ENCODE data around the gene NEUROG2. TPM values are rescaled to one million over a fixed set of nuclear protein-coding genes. Genes with fewer than 3 reads are reported as not detected.
"Not testable (repeated sequence)": the region's sequence is repeated elsewhere in the genome, so short reads cannot be mapped to it uniquely, and the experiment has no call there.

The NEUROG2 gene
- total RNA-seq, 3 donors from 2014 or later = not detected

DNA sequence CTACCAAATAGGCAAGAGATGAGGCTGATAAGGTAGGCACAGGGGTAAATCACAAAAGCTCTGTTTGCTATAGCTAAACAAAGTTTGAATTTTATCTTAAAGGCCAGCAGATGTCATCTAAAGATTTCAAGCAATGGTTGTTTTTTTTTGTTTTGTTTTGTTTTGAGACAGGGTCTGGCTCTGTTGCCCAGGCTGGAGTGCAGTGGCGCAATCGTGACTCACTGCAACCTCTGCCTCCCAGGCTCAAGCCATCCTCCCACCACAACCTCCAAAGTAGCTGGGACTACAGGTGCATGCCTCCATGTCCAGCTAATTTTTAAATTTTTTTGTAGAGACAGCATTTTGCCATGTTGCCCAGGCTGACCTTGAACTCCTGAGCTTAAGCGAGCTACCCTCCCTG is 43.1 kb upstream of the NEUROG2 start:
- TF ChIP-seq, protein P1, sequence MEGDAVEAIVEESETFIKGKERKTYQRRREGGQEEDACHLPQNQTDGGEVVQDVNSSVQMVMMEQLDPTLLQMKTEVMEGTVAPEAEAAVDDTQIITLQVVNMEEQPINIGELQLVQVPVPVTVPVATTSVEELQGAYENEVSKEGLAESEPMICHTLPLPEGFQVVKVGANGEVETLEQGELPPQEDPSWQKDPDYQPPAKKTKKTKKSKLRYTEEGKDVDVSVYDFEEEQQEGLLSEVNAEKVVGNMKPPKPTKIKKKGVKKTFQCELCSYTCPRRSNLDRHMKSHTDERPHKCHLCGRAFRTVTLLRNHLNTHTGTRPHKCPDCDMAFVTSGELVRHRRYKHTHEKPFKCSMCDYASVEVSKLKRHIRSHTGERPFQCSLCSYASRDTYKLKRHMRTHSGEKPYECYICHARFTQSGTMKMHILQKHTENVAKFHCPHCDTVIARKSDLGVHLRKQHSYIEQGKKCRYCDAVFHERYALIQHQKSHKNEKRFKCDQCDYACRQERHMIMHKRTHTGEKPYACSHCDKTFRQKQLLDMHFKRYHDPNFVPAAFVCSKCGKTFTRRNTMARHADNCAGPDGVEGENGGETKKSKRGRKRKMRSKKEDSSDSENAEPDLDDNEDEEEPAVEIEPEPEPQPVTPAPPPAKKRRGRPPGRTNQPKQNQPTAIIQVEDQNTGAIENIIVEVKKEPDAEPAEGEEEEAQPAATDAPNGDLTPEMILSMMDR (IDR thresholded peaks at IDR 0.05) = no peak
- DNase-seq (no peak), ATAC-seq (no peak)
- Histone ChIP-seq H3K9me3 (no peaks in the 10 kb centered on the region), H3K4me1 (ENCODE audit: low read depth) (no peaks in the 10 kb centered on the region), H3K36me3 (ENCODE audit: low read depth) (no peaks in the 10 kb centered on the region), H3K4me3 (no peak overlapping the region)
- intact Hi-C loops (cut with DNase I, micrococcal nuclease) = no loop called here

DNA sequence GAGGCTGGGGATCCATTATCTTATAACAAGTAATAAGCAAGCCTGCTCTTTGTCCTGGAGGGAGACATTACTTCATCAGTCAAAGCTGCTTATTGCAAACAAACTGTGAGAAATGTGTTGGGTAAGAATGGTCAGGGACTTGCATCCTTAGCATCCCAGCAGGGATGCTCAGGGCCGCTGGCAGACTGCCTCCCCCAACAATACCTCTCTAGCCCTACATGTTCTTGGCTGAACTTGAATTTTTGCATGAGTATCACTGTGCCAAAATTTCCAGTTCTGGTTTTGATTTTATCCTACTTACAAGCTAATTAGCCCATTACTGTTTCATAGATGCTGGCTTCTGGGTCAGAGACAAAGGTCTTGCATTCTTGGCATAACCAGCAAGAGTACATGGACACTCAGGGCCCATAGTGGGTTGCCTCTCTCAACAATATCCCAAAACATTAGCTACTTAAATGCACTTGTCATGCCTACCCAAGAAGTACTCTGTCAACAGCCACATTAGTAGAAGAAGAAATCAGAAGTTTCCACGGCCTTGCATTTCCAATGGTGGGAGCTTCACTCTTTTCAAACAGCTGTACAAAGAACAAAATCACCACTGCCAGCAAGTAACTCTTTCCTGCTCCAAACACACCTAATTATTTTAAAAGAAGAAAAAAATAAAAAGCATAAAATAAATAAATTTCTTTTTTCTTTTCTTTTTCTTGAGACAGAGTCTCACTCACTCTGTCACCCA is 41.9 kb upstream of the NEUROG2 start:
- H3K9me3 ChIP-seq = no peaks in the 10 kb centered on the region
- H3K4me1 ChIP-seq (ENCODE audit: low read depth) = no peaks in the 10 kb centered on the region
- ATAC-seq (no peak), DNase-seq (no peak)
- intact Hi-C loops (cut with DNase I, micrococcal nuclease) = no loop called here
- TF ChIP-seq, protein P1 (IDR thresholded peaks at IDR 0.05) = no peak
- H3K4me3 ChIP-seq = no peak overlapping the region
- H3K36me3 ChIP-seq (ENCODE audit: low read depth) = no peaks in the 10 kb centered on the region

DNA sequence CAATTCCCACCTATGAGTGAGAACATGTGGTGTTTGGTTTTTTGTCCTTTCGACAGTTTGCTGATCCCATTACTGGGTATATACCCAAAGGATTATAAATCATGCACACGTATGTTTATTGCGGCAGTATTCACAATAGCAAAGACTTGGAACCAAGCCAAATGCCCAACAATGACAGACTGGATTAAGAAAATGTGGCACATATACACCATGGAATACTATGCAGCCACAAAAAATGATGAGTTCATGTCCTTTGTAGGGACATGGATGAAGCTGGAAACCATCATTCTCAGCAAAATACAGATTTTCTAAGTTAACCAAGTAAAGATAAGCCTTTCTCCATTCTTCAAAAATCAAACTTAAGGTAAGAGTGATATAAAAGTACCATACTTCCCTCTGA is 38.3 kb upstream of the NEUROG2 start:
- H3K4me3 ChIP-seq; intact Hi-C loops (cut with DNase I, micrococcal nuclease); ATAC-seq; H3K9me3 ChIP-seq; H3K4me1 ChIP-seq (ENCODE audit: low read depth); H3K36me3 ChIP-seq (ENCODE audit: low read depth); DNase-seq: not testable (repeated sequence)

DNA sequence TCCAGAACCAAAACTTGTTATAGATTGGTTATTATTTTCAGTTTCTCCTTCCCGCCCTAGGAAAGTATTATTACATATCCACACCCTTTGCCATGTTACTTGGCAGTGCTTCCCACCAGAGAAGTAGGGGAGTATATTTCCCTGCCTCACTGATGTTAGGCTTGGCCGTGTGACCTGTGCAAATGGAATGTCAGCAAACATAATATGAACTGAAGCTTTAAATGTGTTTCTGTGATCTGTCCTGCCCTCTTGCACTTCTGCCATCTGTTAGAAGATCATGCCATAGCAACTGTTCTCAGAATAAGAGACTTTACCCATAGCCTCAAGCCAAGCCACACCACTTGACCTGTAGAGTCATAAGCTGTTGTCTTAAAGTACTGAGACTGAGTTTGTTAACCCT is 36.7 kb upstream of the NEUROG2 start:
- H3K36me3 ChIP-seq (ENCODE audit: low read depth) = no peaks in the 10 kb centered on the region
- no peak for ATAC-seq
- no peak overlapping the region for H3K4me3 ChIP-seq
- TF ChIP-seq, protein P1 (IDR thresholded peaks at IDR 0.05) = no peak
- no peaks in the 10 kb centered on the region for H3K4me1 ChIP-seq (ENCODE audit: low read depth)
- intact Hi-C loops (cut with DNase I, micrococcal nuclease) = no loop called here
- DNase-seq = no peak
- no peaks in the 10 kb centered on the region for H3K9me3 ChIP-seq

DNA sequence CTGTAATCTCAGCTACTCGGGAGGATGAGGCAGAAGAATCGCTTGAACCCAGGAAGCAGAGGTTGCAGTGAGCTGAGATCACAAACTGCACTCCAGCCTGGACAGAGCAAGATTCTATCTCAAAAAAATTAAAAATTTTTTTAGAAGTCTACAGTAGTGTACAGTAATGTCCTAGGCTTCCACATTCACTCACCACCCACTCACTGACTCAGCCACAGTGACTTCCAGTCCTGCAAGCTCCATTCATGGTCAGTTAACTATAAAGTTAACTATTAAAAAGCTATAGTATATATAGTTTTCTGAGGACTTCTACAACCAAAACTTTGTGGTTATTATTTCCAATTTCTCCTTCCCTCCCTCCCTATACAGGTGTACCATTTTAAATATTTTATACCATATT is 34.7 kb upstream of the NEUROG2 start:
- DNase-seq (no peak), ATAC-seq (no peak)
- intact Hi-C loops (cut with DNase I, micrococcal nuclease) = no loop called here
- TF ChIP-seq, protein P1 (IDR thresholded peaks at IDR 0.05) = no peak
- Histone ChIP-seq H3K9me3 (no peaks in the 10 kb centered on the region), H3K36me3 (ENCODE audit: low read depth) (no peaks in the 10 kb centered on the region), H3K4me3 (no peak overlapping the region), H3K4me1 (ENCODE audit: low read depth) (no peaks in the 10 kb centered on the region)

DNA sequence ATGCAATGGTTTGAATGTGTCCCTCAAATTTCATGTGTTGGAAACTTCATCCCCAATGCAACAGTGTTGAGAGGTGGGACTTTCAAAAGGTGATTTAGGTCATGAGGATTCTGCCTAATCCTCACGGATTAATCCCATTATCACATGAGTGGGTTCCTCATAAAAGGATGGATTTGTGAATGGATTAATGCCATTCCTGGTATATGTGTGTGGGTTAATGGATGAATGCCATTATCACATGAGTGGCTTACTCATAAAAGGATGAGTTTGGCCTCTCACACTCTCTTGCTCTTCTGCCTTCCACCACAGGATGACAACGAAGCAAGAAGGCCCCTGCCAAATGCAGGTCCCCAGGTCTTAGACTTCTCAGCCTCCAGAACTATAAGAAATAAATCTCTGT is 30.5 kb upstream of the NEUROG2 start:
- ATAC-seq (no peak), DNase-seq (no peak)
- TF ChIP-seq, protein P1 (IDR thresholded peaks at IDR 0.05) = no peak
- intact Hi-C loops (cut with DNase I, micrococcal nuclease) = no loop called here
- Histone ChIP-seq H3K9me3 (no peaks in the 10 kb centered on the region), H3K36me3 (ENCODE audit: low read depth) (no peaks in the 10 kb centered on the region), H3K4me1 (ENCODE audit: low read depth) (no peaks in the 10 kb centered on the region), H3K4me3 (no peak overlapping the region)
